Ovary (tissue), 3 donors: ENCODE measurements around the gene CD244.

Source experiments
- CTCF ChIP-seq, 3 donors: fragments of 450-650 bp in 2 of 3; fragments of 200-600 bp in 1 of 3; IDR thresholded peaks; one replicate each; pipeline versions ENCODE4 v1.5.1 to v1.8.0; 2016 to 2022; ENCODE audit warnings: antibody characterized with exemption in 3 of 3, mild to moderate bottlenecking in 1 of 3
- EP300 ChIP-seq: sonication (generic); formaldehyde crosslinking; IDR thresholded peaks from one replicate; pipeline ENCODE4 v1.6.1; 2017; ENCODE audit warnings: antibody characterized with exemption
- POLR2A ChIP-seq: fragments of 450-650 bp; IDR thresholded peaks from one replicate; pipeline ENCODE4 v1.6.1; 2017; ENCODE audit warnings: antibody characterized with exemption, mild to moderate bottlenecking, moderate library complexity
- donor health status: DM: no; HTN: no; CAD: no.

GRCh38 chr1:160830321-160831153 lies 32.1 kb downstream of the CD244 start:
- TF ChIP-seq CTCF (IDR thresholded peaks at IDR 0.05) (no peak), EP300 (no peak), POLR2A (no peak)
